HepG2 (cell line): ENCODE measurements around the gene RAB2B. TPM values are rescaled to one million over a fixed set of nuclear protein-coding genes. Genes with fewer than 3 reads are reported as not detected.

Experiments
- ARNT ChIP-seq: fragments of 450-650 bp; IDR thresholded peaks from 2 replicates; pipeline ENCODE4 v1.6.1; 2017
- ATF2 ChIP-seq: sonication (generic); formaldehyde crosslinking; IDR thresholded peaks from 2 replicates; pipeline ENCODE4 v1.4.0; 2020; ENCODE audit warnings: missing genetic modification reagents
- CAMTA2 ChIP-seq: sonication (generic); formaldehyde crosslinking; IDR thresholded peaks from 2 replicates; pipeline ENCODE4 v1.4.0; 2020; ENCODE audit warnings: mild to moderate bottlenecking, missing genetic modification reagents, borderline replicate concordance
- DPF2 ChIP-seq: sonication (generic); formaldehyde crosslinking; IDR thresholded peaks from 2 replicates; pipeline ENCODE4 v1.4.0; 2020; ENCODE audit warnings: mild to moderate bottlenecking, low read depth, missing genetic modification reagents, borderline replicate concordance
- ELF4 ChIP-seq: sonication (generic); formaldehyde crosslinking; IDR thresholded peaks from 2 replicates; pipeline ENCODE4 v1.5.0; 2020; ENCODE audit warnings: missing genetic modification reagents, mild to moderate bottlenecking, moderate library complexity, borderline replicate concordance
- GTF2F1 ChIP-seq: fragments of 150-350 bp; IDR thresholded peaks from 2 replicates; pipeline ENCODE4 v1.6.1; 2014; ENCODE audit warnings: low read length
- GTF3A ChIP-seq: sonication (generic); formaldehyde crosslinking; conservative IDR thresholded peaks from 2 replicates; pipeline ENCODE4 v1.4.0; 2020; ENCODE audit warnings: mild to moderate bottlenecking, missing genetic modification reagents
- HIVEP1 ChIP-seq: sonication (generic); formaldehyde crosslinking; IDR thresholded peaks from 2 replicates; pipeline ENCODE4 v1.4.0; 2020; ENCODE audit warnings: mild to moderate bottlenecking, missing genetic modification reagents
- NAIF1 ChIP-seq: sonication (generic); formaldehyde crosslinking; IDR thresholded peaks from 2 replicates; pipeline ENCODE4 v1.5.0; 2020; ENCODE audit warnings: mild to moderate bottlenecking, missing genetic modification reagents, borderline replicate concordance
- PHF20 ChIP-seq: sonication (generic); formaldehyde crosslinking; IDR thresholded peaks from 2 replicates; pipeline ENCODE4 v1.5.0; 2020; ENCODE audit warnings: mild to moderate bottlenecking, missing genetic modification reagents
- RBAK ChIP-seq: sonication (generic); formaldehyde crosslinking; IDR thresholded peaks from 2 replicates; pipeline ENCODE4 v1.5.1; 2020; ENCODE audit warnings: mild to moderate bottlenecking, missing genetic modification reagents
- THRA ChIP-seq: sonication (generic); formaldehyde crosslinking; IDR thresholded peaks from 2 replicates; pipeline ENCODE4 v1.4.0; 2020; ENCODE audit warnings: missing genetic modification reagents, borderline replicate concordance
- ZFP36 ChIP-seq: fragments of 150-350 bp; IDR thresholded peaks from 2 replicates; pipeline ENCODE4 v1.6.1; 2018; ENCODE audit warnings: borderline replicate concordance, low read length, low read depth; ENCODE audit not compliant: partially characterized antibody
- ZFP36L2 ChIP-seq: sonication (generic); formaldehyde crosslinking; IDR thresholded peaks from 2 replicates; pipeline ENCODE4 v1.4.0; 2020; ENCODE audit warnings: missing genetic modification reagents
- ZMYM4 ChIP-seq: sonication (generic); formaldehyde crosslinking; IDR thresholded peaks from 2 replicates; pipeline ENCODE4 v1.8.1; 2023; ENCODE audit warnings: mild to moderate bottlenecking, missing genetic modification reagents
- ZNF136 ChIP-seq: sonication (generic); formaldehyde crosslinking; IDR thresholded peaks from 2 replicates; pipeline ENCODE4 v1.8.1; 2022; ENCODE audit warnings: low read depth, mild to moderate bottlenecking, moderate library complexity, missing genetic modification reagents
- ZNF282 ChIP-seq: fragments of 450-650 bp; IDR thresholded peaks from 2 replicates; pipeline ENCODE4 v1.6.1; 2018; ENCODE audit not compliant: partially characterized antibody
- ZNF75D ChIP-seq: sonication (generic); formaldehyde crosslinking; IDR thresholded peaks from 2 replicates; pipeline ENCODE4 v1.8.1; 2023; ENCODE audit warnings: missing genetic modification reagents, mild to moderate bottlenecking, borderline replicate concordance
- polyA plus RNA-seq, 8 experiments: library from polyadenylated mRNA; depleted of rRNA in 3 of 8; stranded (reverse) in 7 of 8; unstranded in 1 of 8; fragments of >200 nt; fragmentation: Illumina TruSeq in 4 of 8; extraction: Trizol in 4 of 8; gene quantifications; 2 replicates each; pipeline versions ENCODE4 v1.2.1 to v1.2.3, GENCODE V29; 2011 to 2016; ENCODE audit warnings: low read depth in 4 of 8, missing spikeins in 1 of 8, mixed read lengths in 1 of 8; ENCODE audit not compliant: insufficient read depth in 1 of 8
- total RNA-seq, 5 experiments: library from RNA; depleted of rRNA; stranded (reverse); fragments of >200 nt; fragmentation: Illumina TruSeq; extraction: Trizol; gene quantifications; 2 replicates each; pipeline ENCODE4 v1.2.3, GENCODE V29; 2016; ENCODE audit warnings: low read depth in 1 of 5
- TF ChIP-seq, protein P1 (sequence below): sonication (generic); formaldehyde crosslinking; IDR thresholded peaks from 2 replicates; pipeline ENCODE4 v1.5.0; 2020; ENCODE audit warnings: missing genetic modification reagents
- TF ChIP-seq, protein P2 (sequence below): sonication (generic); formaldehyde crosslinking; IDR thresholded peaks from 2 replicates; pipeline ENCODE4 v1.4.0; 2020; ENCODE audit warnings: low read depth, missing genetic modification reagents

Gene RAB2B
- total and polyA plus RNA-seq, 2 of the 13 experiments (the other 11 are each of a cell fraction or from before 2014, with no cell fraction given): 36.0 to 60.6 TPM

GRCh38 chr14:21510735-21511657 is 34.2 kb upstream of the RAB2B start, which contains the start of gene METTL3 (continued):
- peak; percentile 42; the same call in 1 of the 2 replicates for TF ChIP-seq HIVEP1 (CRISPR knock-in tag)
- no peak for TF ChIP-seq RBAK
- no peak for TF ChIP-seq NAIF1 (CRISPR knock-in tag)
- TF ChIP-seq ELF4 (CRISPR knock-in tag): peak; percentile 98
- peak; percentile 23; the same call in 1 of the 2 replicates for TF ChIP-seq ZFP36L2 (CRISPR knock-in tag)
- TF ChIP-seq ZFP36: no peak
- TF ChIP-seq, protein P1, sequence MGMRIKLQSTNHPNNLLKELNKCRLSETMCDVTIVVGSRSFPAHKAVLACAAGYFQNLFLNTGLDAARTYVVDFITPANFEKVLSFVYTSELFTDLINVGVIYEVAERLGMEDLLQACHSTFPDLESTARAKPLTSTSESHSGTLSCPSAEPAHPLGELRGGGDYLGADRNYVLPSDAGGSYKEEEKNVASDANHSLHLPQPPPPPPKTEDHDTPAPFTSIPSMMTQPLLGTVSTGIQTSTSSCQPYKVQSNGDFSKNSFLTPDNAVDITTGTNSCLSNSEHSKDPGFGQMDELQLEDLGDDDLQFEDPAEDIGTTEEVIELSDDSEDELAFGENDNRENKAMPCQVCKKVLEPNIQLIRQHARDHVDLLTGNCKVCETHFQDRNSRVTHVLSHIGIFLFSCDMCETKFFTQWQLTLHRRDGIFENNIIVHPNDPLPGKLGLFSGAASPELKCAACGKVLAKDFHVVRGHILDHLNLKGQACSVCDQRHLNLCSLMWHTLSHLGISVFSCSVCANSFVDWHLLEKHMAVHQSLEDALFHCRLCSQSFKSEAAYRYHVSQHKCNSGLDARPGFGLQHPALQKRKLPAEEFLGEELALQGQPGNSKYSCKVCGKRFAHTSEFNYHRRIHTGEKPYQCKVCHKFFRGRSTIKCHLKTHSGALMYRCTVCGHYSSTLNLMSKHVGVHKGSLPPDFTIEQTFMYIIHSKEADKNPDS (CRISPR knock-in tag): no peak
- TF ChIP-seq GTF3A (CRISPR knock-in tag): no peak
- TF ChIP-seq, protein P2, sequence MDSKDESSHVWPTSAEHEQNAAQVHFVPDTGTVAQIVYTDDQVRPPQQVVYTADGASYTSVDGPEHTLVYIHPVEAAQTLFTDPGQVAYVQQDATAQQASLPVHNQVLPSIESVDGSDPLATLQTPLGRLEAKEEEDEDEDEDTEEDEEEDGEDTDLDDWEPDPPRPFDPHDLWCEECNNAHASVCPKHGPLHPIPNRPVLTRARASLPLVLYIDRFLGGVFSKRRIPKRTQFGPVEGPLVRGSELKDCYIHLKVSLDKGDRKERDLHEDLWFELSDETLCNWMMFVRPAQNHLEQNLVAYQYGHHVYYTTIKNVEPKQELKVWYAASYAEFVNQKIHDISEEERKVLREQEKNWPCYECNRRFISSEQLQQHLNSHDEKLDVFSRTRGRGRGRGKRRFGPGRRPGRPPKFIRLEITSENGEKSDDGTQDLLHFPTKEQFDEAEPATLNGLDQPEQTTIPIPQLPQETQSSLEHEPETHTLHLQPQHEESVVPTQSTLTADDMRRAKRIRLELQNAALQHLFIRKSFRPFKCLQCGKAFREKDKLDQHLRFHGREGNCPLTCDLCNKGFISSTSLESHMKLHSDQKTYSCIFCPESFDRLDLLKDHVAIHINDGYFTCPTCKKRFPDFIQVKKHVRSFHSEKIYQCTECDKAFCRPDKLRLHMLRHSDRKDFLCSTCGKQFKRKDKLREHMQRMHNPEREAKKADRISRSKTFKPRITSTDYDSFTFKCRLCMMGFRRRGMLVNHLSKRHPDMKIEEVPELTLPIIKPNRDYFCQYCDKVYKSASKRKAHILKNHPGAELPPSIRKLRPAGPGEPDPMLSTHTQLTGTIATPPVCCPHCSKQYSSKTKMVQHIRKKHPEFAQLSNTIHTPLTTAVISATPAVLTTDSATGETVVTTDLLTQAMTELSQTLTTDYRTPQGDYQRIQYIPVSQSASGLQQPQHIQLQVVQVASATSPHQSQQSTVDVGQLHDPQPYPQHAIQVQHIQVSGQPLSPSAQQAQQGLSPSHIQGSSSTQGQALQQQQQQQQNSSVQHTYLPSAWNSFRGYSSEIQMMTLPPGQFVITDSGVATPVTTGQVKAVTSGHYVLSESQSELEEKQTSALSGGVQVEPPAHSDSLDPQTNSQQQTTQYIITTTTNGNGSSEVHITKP (CRISPR knock-in tag): peak; percentile 85
- no peak for TF ChIP-seq ZNF282
- 0 out of 2 replicates have a peak, but pooled peaks have one; percentile 4 for TF ChIP-seq ZNF75D (CRISPR knock-in tag)
- TF ChIP-seq PHF20 (CRISPR knock-in tag): peak; percentile 96
- TF ChIP-seq ZNF136 (CRISPR knock-in tag): peak; percentile 70; the same call in 1 of the 2 replicates
- TF ChIP-seq ARNT: no peak
- TF ChIP-seq ATF2 (CRISPR knock-in tag): peak; percentile 85
- peak; percentile 76; the same call in 1 of the 2 replicates for TF ChIP-seq CAMTA2 (CRISPR knock-in tag)
- no peak for TF ChIP-seq DPF2 (CRISPR knock-in tag)
- TF ChIP-seq ZMYM4 (CRISPR knock-in tag): peak; percentile 96
- TF ChIP-seq GTF2F1: no peak; the same call in 1 of the 2 replicates
- peak; percentile 81; the same call in 1 of the 2 replicates for TF ChIP-seq THRA (CRISPR knock-in tag)
